GM18868 (cell line): ENCODE results near the gene RNF215.

ENCODE experiments used
- ATAC-seq: cut with Tn5 transposase; IDR thresholded peaks from one replicate; pipeline ENCODE4 v1.9.1; 2021; ENCODE audit warnings: mild to moderate bottlenecking, moderate library complexity; ENCODE audit not compliant: unreplicated experiment

RNF215 gene

GRCh38 chr22:30386960-30387827 lies at the start of gene RNF215:
Gene RNF215 (minus strand): TSS chr22:30387411. CDS start chr22:30387313, 98 bp downstream.
- peak; percentile 65 for ATAC-seq

- ATAC-seq, result no peak
Measured at GRCh38 chr22:30436196-30436595, 49.0 kb upstream of the RNF215 start.

GRCh38 chr22:30435674-30436126 lies 48.5 kb upstream of the RNF215 start:
- no peak for ATAC-seq

- no peak for ATAC-seq
Measured at GRCh38 chr22:30434843-30435242, 47.6 kb upstream of the RNF215 start.

- ATAC-seq, result no peak
Measured at GRCh38 chr22:30433773-30434172, 46.6 kb upstream of the RNF215 start.

- ATAC-seq, result no peak
Measured at GRCh38 chr22:30433227-30433626, 46.0 kb upstream of the RNF215 start.

GRCh38 chr22:30432520-30432919 lies 45.3 kb upstream of the RNF215 start:
- ATAC-seq, result no peak

GRCh38 chr22:30432096-30432495 lies 44.9 kb upstream of the RNF215 start:
- no peak for ATAC-seq

GRCh38 chr22:30430933-30431332 lies 43.7 kb upstream of the RNF215 start:
- ATAC-seq, result no peak

- no peak for ATAC-seq
Measured at GRCh38 chr22:30429887-30430286, 42.7 kb upstream of the RNF215 start.

GRCh38 chr22:30427871-30428270 lies 40.7 kb upstream of the RNF215 start:
- ATAC-seq, result no peak

- no peak for ATAC-seq
Measured at GRCh38 chr22:30426388-30427353, 39.5 kb upstream of the RNF215 start.

- ATAC-seq, result no peak
Measured at GRCh38 chr22:30425616-30426387, 38.6 kb upstream of the RNF215 start, which contains the start of gene MTFP1. Gene MTFP1 (plus strand): TSS chr22:30425768. CDS start chr22:30425880, 112 bp downstream.

GRCh38 chr22:30425327-30425615 lies 38.1 kb upstream of the RNF215 start:
- ATAC-seq, result no peak

- ATAC-seq, result no peak
Measured at GRCh38 chr22:30424534-30425326, 37.5 kb upstream of the RNF215 start.

- peak; percentile 85 for ATAC-seq
Measured at GRCh38 chr22:30423959-30424533, 36.8 kb upstream of the RNF215 start.

- ATAC-seq, result peak; percentile 12
Measured at GRCh38 chr22:30423301-30423958, 36.2 kb upstream of the RNF215 start.

GRCh38 chr22:30422481-30423300 lies 35.5 kb upstream of the RNF215 start:
- no peak for ATAC-seq
